NB4 (cell line): ENCODE measurements around the gene KIAA1191.

Experiments
- MYC ChIP-seq: IDR thresholded peaks from 2 replicates; pipeline ENCODE4 v1.6.1; 2011; ENCODE audit warnings: low read depth, low read length
- POLR2A ChIP-seq: IDR thresholded peaks from 2 replicates; pipeline ENCODE4 v1.6.1; 2011; ENCODE audit warnings: mild to moderate bottlenecking; ENCODE audit not compliant: insufficient read length; ENCODE audit errors: extremely low read depth
- TF ChIP-seq, protein P1 (sequence below): IDR thresholded peaks from one replicate; pipeline ENCODE4 v1.5.1; 2012; ENCODE audit warnings: low read depth, low read length
- TF ChIP-seq, protein P2 (sequence below): IDR thresholded peaks from 2 replicates; pipeline ENCODE4 v1.6.1; 2011; ENCODE audit warnings: low read depth, low read length

DNA sequence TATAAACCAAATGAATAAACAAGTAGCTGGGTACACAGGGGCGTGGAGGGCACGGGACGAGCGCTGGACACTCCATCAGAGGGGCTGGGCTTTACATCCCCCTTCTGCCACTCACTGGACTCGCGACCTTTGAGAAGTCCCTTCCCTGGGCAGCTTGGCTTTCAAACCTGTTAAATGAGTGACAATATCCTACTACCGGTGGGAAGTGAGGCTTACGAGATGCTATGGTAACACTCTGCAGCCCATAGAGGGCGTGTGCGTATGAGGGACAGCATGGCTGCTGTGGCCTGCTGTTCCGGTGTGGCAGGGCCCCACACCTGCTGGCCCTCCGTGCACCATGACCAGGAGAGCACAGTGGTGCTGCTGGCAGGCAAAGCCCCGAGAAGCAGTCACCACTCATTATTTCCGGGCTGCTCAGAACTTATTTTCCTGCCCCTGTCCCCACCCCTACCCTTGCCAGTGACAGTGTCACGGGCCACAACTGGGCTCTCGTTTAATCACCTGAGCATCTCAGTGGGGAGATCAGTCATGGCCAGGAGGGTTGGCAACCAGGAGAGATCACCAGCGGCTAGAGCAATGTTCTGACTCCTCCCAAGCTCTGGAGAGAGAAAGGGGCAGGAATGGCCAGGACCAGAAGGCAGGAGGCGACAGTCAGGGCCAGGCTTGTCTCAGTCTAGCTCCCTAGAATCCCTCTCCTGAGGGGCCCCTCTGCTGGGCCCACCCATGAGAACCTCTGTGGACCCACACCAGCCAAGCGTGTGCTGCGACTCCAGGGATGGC, 44.3 kb upstream of the KIAA1191 start:
- TF ChIP-seq, protein P1, sequence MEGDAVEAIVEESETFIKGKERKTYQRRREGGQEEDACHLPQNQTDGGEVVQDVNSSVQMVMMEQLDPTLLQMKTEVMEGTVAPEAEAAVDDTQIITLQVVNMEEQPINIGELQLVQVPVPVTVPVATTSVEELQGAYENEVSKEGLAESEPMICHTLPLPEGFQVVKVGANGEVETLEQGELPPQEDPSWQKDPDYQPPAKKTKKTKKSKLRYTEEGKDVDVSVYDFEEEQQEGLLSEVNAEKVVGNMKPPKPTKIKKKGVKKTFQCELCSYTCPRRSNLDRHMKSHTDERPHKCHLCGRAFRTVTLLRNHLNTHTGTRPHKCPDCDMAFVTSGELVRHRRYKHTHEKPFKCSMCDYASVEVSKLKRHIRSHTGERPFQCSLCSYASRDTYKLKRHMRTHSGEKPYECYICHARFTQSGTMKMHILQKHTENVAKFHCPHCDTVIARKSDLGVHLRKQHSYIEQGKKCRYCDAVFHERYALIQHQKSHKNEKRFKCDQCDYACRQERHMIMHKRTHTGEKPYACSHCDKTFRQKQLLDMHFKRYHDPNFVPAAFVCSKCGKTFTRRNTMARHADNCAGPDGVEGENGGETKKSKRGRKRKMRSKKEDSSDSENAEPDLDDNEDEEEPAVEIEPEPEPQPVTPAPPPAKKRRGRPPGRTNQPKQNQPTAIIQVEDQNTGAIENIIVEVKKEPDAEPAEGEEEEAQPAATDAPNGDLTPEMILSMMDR = peak; percentile 20
- TF ChIP-seq MYC (no peak), POLR2A (no peak)
- TF ChIP-seq, protein P2, sequence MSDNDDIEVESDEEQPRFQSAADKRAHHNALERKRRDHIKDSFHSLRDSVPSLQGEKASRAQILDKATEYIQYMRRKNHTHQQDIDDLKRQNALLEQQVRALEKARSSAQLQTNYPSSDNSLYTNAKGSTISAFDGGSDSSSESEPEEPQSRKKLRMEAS = no peak
